ENCODE measurements around the gene ADAMTS10. TPM values are rescaled to one million over a fixed set of nuclear protein-coding genes. Genes with fewer than 3 reads are reported as not detected.
A peak's percentile ranks its signal among the peaks of the same experiment; 100 is the strongest.
"Not testable (repeated sequence)": the region's sequence is repeated elsewhere in the genome, so short reads cannot be mapped to it uniquely, and the experiment has no call there.

ADAMTS10 gene
- total RNA-seq, 1 experiment from 2014 or later, result not detected

DNA sequence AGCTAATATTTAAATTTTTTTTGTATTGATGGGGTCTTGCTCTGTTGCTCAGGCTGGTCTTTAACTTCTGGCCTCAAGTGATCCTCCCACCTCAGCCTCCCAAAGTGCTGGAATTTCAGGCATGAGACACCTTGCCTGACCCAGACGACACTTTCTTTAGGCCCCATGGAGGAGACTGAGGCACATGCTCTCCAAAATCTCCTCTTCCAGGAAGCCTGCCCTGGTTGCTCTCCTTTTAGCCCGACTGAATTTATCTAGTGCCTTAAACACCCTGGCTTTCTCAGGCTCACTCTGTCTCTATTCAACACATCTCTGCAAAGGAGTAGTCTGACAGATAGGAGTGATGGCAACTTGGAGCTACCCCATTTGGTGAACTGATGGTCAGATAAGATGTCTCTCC lies 52.2 kb downstream of the ADAMTS10 start:
- ATAC-seq (no peak), DNase-seq (no peak)
- no peaks in the 10 kb centered on the region for H3K9me3 ChIP-seq (ENCODE audit: low read length)
- H3K36me3 ChIP-seq (ENCODE audit: low read depth, low read length), result no peaks in the 10 kb centered on the region
- H3K9ac ChIP-seq (ENCODE audit: low read length), result no peak overlapping the region
- H3K4me1 ChIP-seq (ENCODE audit: insufficient read depth, low read length), result no peaks in the 10 kb centered on the region
- H3K4me3 ChIP-seq (ENCODE audit: low read length), result no peak overlapping the region
- no peaks in the 10 kb centered on the region for H3K27me3 ChIP-seq (ENCODE audit: low read length)
- no peaks in the 10 kb centered on the region for H3K79me2 ChIP-seq (ENCODE audit: low read length)
- H2AFZ ChIP-seq (ENCODE audit: low read length), result no peak overlapping the region
- intact Hi-C loops (cut with micrococcal nuclease), result no loop called here
- H3K4me2 ChIP-seq (ENCODE audit: low read length), result no peak overlapping the region
- BruUV-seq (replicated peaks), result no TSS peak
- no peak for TF ChIP-seq EZH2phosphoT487 (IDR thresholded peaks at IDR 0.05; ENCODE audit: borderline replicate concordance, low read length)
- TF ChIP-seq, protein P1, sequence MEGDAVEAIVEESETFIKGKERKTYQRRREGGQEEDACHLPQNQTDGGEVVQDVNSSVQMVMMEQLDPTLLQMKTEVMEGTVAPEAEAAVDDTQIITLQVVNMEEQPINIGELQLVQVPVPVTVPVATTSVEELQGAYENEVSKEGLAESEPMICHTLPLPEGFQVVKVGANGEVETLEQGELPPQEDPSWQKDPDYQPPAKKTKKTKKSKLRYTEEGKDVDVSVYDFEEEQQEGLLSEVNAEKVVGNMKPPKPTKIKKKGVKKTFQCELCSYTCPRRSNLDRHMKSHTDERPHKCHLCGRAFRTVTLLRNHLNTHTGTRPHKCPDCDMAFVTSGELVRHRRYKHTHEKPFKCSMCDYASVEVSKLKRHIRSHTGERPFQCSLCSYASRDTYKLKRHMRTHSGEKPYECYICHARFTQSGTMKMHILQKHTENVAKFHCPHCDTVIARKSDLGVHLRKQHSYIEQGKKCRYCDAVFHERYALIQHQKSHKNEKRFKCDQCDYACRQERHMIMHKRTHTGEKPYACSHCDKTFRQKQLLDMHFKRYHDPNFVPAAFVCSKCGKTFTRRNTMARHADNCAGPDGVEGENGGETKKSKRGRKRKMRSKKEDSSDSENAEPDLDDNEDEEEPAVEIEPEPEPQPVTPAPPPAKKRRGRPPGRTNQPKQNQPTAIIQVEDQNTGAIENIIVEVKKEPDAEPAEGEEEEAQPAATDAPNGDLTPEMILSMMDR (conservative IDR thresholded peaks at IDR 0.05; ENCODE audit: low read depth, low read length), result no peak
- no peak for TF ChIP-seq EZH2 (IDR thresholded peaks at IDR 0.05; ENCODE audit: low read length, unreplicated experiment)
- H3K27ac ChIP-seq (ENCODE audit: low read length), result no peak overlapping the region
- no peaks in the 10 kb centered on the region for H3K9me2 ChIP-seq (replicated peaks; ENCODE audit: low read length)
- POLR2A ChIA-PET (ENCODE audit: unreplicated experiment), result no interaction called here
- CTCF ChIA-PET, result no interaction called here
- H4K20me1 ChIP-seq (ENCODE audit: low read length), result no peaks in the 10 kb centered on the region
- no peaks in the 10 kb centered on the region for H3F3A ChIP-seq (ENCODE audit: low read length, unreplicated experiment)

DNA sequence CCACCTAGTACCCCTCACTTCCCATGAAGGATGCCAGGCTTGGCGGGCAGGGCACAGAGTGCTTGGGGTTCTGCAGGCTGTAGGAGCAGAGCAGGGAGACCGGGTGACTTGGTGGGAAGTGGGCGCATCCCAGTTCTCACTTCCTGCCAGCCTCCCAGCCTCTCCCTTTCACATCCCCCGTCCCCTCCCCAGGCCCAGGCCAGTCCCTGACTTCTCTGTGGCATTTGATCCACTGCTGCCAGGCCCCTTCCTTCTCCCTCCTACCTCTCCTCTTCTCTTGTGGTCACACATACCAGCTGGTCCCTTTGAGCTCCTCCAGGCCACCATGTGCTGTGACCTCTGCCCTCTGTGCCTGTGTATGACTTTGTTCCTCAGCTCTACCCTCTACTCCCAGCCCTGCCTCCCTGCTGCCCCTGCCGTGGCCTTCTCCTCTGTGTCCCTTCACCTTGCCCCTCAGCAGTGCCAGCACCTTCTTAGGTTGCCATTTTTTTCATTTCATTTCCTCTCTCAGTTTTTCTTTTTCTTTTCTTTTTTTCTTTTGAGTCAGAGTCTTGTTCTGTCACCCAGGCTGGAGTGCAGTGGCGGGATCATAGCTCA lies 52.8 kb downstream of the ADAMTS10 start:
- POLR2A ChIA-PET (ENCODE audit: unreplicated experiment), result no interaction called here
- Histone ChIP-seq H2AFZ (ENCODE audit: low read length) (no peak overlapping the region), H3K4me3 (ENCODE audit: low read length) (no peak overlapping the region), H3K79me2 (ENCODE audit: low read length) (no peaks in the 10 kb centered on the region), H3K9me2 (replicated peaks; ENCODE audit: low read length) (no peaks in the 10 kb centered on the region), H4K20me1 (ENCODE audit: low read length) (no peaks in the 10 kb centered on the region), H3K27me3 (ENCODE audit: low read length) (no peaks in the 10 kb centered on the region), H3K4me2 (ENCODE audit: low read length) (no peak overlapping the region), H3K36me3 (ENCODE audit: low read depth, low read length) (no peaks in the 10 kb centered on the region), H3K9me3 (ENCODE audit: low read length) (no peaks in the 10 kb centered on the region), H3K4me1 (ENCODE audit: insufficient read depth, low read length) (no peaks in the 10 kb centered on the region), H3K27ac (ENCODE audit: low read length) (no peak overlapping the region), H3K9ac (ENCODE audit: low read length) (no peak overlapping the region), H3F3A (ENCODE audit: low read length, unreplicated experiment) (no peaks in the 10 kb centered on the region)
- no peak for DNase-seq
- intact Hi-C loops (cut with micrococcal nuclease), result no loop called here
- CTCF ChIA-PET, result no interaction called here
- no TSS peak for BruUV-seq (replicated peaks)
- ATAC-seq, result no peak
- no peak for TF ChIP-seq EZH2phosphoT487 (IDR thresholded peaks at IDR 0.05; ENCODE audit: borderline replicate concordance, low read length)

DNA sequence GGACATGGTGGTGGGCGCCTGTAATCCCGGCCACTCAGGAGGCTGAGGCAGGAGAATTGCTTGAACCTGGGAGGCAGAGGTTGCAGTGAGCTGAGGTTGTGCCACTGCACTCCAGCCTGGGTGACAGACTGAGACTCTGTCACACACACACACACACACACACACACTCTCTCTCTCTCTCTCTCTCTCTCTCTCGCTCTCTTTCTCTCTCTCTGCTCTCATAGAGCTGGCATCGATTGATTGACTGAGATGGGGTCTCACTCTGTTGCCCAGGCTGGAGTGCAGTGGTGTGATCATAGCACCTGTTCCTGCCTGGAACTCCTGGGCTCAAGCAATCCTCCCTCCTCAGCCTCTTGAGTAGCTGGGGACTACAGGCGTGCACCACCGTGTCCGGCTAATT lies 56.8 kb downstream of the ADAMTS10 start:
- CTCF ChIA-PET, ATAC-seq: not testable (repeated sequence)

DNA sequence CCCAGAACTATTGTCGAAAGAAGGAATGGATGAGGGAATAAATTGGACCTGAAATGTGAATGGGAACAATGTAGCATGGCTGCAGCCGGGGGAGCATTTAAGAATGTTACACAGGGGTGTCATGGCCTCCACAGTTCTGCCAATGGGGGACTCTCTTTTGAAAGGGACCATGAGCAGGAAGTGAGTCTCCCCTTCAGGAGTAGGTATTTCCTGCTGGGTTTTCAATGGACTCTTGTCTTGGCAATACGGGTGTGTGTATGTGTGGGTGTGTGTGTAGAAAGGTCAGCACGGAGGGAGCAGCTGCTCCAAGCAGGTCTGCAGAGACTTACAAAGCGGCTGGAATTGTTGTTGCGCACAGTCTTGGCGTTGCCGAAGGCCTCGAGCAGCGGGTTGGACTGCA lies 57.7 kb downstream of the ADAMTS10 start:
- ChIA-PET CTCF (no interaction called here), POLR2A (ENCODE audit: unreplicated experiment) (no interaction called here)
- Histone ChIP-seq H4K20me1 (ENCODE audit: low read length) (no peaks in the 10 kb centered on the region), H3K36me3 (ENCODE audit: low read depth, low read length) (no peaks in the 10 kb centered on the region), H3F3A (ENCODE audit: low read length, unreplicated experiment) (no peaks in the 10 kb centered on the region), H3K27ac (ENCODE audit: low read length) (no peak overlapping the region), H3K79me2 (ENCODE audit: low read length) (no peaks in the 10 kb centered on the region), H3K9me2 (replicated peaks; ENCODE audit: low read length) (no peaks in the 10 kb centered on the region), H3K9me3 (ENCODE audit: low read length) (no peaks in the 10 kb centered on the region), H2AFZ (ENCODE audit: low read length) (peak overlapping the region; percentile 45), H3K27me3 (ENCODE audit: low read length) (no peaks in the 10 kb centered on the region), H3K9ac (ENCODE audit: low read length) (no peak overlapping the region), H3K4me3 (ENCODE audit: low read length) (no peak overlapping the region), H3K4me2 (ENCODE audit: low read length) (no peak overlapping the region), H3K4me1 (ENCODE audit: insufficient read depth, low read length) (no peaks in the 10 kb centered on the region)
- TF ChIP-seq, protein P1 (conservative IDR thresholded peaks at IDR 0.05; ENCODE audit: low read depth, low read length), result no peak
- TF ChIP-seq EZH2 (IDR thresholded peaks at IDR 0.05; ENCODE audit: low read length, unreplicated experiment), result no peak
- TF ChIP-seq EZH2phosphoT487 (IDR thresholded peaks at IDR 0.05; ENCODE audit: borderline replicate concordance, low read length), result no peak
- ATAC-seq (peak; percentile 49), DNase-seq (peak; percentile 40)
- BruUV-seq (replicated peaks), result no TSS peak
- intact Hi-C loops (cut with micrococcal nuclease), result no loop called here

More for the DNA sequence above, 56.8 kb downstream of the ADAMTS10 start:
- H3K36me3 ChIP-seq (ENCODE audit: low read depth, low read length); H3K79me2 ChIP-seq (ENCODE audit: low read length); H3K9me3 ChIP-seq (ENCODE audit: low read length); H3K27me3 ChIP-seq (ENCODE audit: low read length); H3K9me2 ChIP-seq (replicated peaks; ENCODE audit: low read length); H3K27ac ChIP-seq (ENCODE audit: low read length); BruUV-seq (replicated peaks); H2AFZ ChIP-seq (ENCODE audit: low read length); H3K4me1 ChIP-seq (ENCODE audit: insufficient read depth, low read length); POLR2A ChIA-PET (ENCODE audit: unreplicated experiment); H3K4me3 ChIP-seq (ENCODE audit: low read length); H3K9ac ChIP-seq (ENCODE audit: low read length); H4K20me1 ChIP-seq (ENCODE audit: low read length); intact Hi-C loops (cut with micrococcal nuclease); H3F3A ChIP-seq (ENCODE audit: low read length, unreplicated experiment); DNase-seq; H3K4me2 ChIP-seq (ENCODE audit: low read length): not testable (repeated sequence)
